ENCODE data around the gene ANKH.

The ANKH gene

DNA sequence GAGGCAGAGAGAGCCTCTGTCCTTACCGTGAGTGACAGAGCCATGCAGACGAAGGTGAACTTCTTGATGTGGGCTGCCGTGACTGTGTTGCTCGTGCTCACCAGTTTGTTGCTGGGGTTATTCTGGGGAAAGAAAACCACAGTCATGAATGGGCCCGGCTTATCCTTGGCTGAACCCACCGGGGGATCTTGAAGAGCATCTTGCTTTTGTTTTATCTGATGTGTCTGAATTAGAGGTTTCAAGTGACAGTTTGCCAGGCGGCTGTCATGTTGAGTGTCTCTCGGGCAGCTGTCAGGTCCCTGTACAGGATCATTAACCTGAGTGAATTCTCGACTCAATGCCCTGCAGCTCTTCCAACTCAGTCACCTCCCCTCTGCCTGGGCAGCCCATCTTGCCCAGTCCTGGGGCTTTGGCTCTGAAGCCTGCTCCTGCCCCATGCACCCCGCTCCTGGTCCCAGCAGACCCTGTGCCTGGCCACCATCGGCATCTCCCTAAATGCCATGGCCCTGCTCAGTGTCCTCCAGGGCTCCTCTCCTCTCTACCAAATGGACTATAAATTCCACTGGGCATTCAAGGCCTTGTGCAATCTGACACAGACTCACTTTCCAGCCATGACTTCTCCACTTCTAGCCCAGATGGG is 129.7 kb downstream of the ANKH start:
- Histone ChIP-seq H3K36me3 (ENCODE audit: insufficient read depth, low read length) (peaks cover 37% of the 10 kb centered on the region; the same call in 1 of the 2 replicates), H3K27me3 (ENCODE audit: insufficient read depth, low read length, poor library complexity, severe bottlenecking) (no peaks in the 10 kb centered on the region), H2AFZ (ENCODE audit: low read length) (no peak overlapping the region), H3K9me3 (ENCODE audit: insufficient read depth, low read depth, low read length) (no peaks in the 10 kb centered on the region), H3K4me2 (ENCODE audit: low read depth, low read length, poor library complexity, severe bottlenecking) (no peak overlapping the region), H3K9me2 (replicated peaks; ENCODE audit: low read depth, low read length) (no peaks in the 10 kb centered on the region), H3K4me3 (ENCODE audit: low read length, poor library complexity, severe bottlenecking) (no peak overlapping the region), H3K79me2 (ENCODE audit: insufficient read depth, low read length) (no peaks in the 10 kb centered on the region), H3K4me1 (ENCODE audit: insufficient read depth, low read length, poor library complexity, severe bottlenecking) (peaks cover 5% of the 10 kb centered on the region), H4K20me1 (ENCODE audit: insufficient read depth, low read length, poor library complexity, severe bottlenecking) (no peaks in the 10 kb centered on the region), H3K9ac (ENCODE audit: low read depth, low read length, poor library complexity, severe bottlenecking) (no peak overlapping the region), H3F3A (ENCODE audit: low read depth) (no peaks in the 10 kb centered on the region)
- TF ChIP-seq, protein P1, sequence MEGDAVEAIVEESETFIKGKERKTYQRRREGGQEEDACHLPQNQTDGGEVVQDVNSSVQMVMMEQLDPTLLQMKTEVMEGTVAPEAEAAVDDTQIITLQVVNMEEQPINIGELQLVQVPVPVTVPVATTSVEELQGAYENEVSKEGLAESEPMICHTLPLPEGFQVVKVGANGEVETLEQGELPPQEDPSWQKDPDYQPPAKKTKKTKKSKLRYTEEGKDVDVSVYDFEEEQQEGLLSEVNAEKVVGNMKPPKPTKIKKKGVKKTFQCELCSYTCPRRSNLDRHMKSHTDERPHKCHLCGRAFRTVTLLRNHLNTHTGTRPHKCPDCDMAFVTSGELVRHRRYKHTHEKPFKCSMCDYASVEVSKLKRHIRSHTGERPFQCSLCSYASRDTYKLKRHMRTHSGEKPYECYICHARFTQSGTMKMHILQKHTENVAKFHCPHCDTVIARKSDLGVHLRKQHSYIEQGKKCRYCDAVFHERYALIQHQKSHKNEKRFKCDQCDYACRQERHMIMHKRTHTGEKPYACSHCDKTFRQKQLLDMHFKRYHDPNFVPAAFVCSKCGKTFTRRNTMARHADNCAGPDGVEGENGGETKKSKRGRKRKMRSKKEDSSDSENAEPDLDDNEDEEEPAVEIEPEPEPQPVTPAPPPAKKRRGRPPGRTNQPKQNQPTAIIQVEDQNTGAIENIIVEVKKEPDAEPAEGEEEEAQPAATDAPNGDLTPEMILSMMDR (conservative IDR thresholded peaks at IDR 0.05; ENCODE audit: low read length): no peak
- no peak for TF ChIP-seq EZH2phosphoT487 (IDR thresholded peaks at IDR 0.05; ENCODE audit: borderline replicate concordance)

GRCh38 chr5:14741131-14741530 is 130.4 kb downstream of the ANKH start:
- no peak overlapping the region for H3K4me3 ChIP-seq (ENCODE audit: low read length, poor library complexity, severe bottlenecking)
- no peaks in the 10 kb centered on the region for H4K20me1 ChIP-seq (ENCODE audit: insufficient read depth, low read length, poor library complexity, severe bottlenecking)
- no peak overlapping the region for H2AFZ ChIP-seq (ENCODE audit: low read length)
- TF ChIP-seq, protein P1 (conservative IDR thresholded peaks at IDR 0.05; ENCODE audit: low read length): no peak
- no peak for TF ChIP-seq EZH2phosphoT487 (IDR thresholded peaks at IDR 0.05; ENCODE audit: borderline replicate concordance)
- H3K36me3 ChIP-seq (ENCODE audit: insufficient read depth, low read length): peaks cover 37% of the 10 kb centered on the region; the same call in 1 of the 2 replicates
- peaks cover 5% of the 10 kb centered on the region for H3K4me1 ChIP-seq (ENCODE audit: insufficient read depth, low read length, poor library complexity, severe bottlenecking)
- H3K4me2 ChIP-seq (ENCODE audit: low read depth, low read length, poor library complexity, severe bottlenecking): no peak overlapping the region
- no peaks in the 10 kb centered on the region for H3F3A ChIP-seq (ENCODE audit: low read depth)
- no peaks in the 10 kb centered on the region for H3K27me3 ChIP-seq (ENCODE audit: insufficient read depth, low read length, poor library complexity, severe bottlenecking)
- no peaks in the 10 kb centered on the region for H3K9me3 ChIP-seq (ENCODE audit: insufficient read depth, low read depth, low read length)
- no peaks in the 10 kb centered on the region for H3K79me2 ChIP-seq (ENCODE audit: insufficient read depth, low read length)
- H3K9ac ChIP-seq (ENCODE audit: low read depth, low read length, poor library complexity, severe bottlenecking): no peak overlapping the region
- no peaks in the 10 kb centered on the region for H3K9me2 ChIP-seq (replicated peaks; ENCODE audit: low read depth, low read length)

DNA sequence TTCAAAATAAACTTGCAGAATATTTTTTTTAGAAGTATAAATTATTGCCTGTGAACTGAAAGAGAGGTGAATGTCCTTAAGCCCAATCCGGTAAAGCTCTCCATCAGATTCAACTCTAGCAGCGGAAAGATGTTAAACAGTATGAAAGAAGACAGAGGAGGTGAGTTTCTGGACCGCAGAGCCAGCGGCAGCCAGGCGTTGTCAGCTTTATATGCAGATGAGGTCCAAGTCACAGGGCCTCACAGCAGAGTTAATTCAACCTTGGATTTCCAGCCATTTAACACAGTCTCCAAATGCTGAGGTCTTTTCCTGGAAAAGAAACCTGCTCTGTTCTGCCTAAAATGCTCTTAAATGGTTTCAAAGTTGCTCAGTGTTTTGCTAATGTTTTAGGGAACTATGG is 131.6 kb downstream of the ANKH start:
- H3K9me2 ChIP-seq (replicated peaks; ENCODE audit: low read depth, low read length): no peaks in the 10 kb centered on the region
- TF ChIP-seq, protein P1 (conservative IDR thresholded peaks at IDR 0.05; ENCODE audit: low read length): no peak
- no peak for TF ChIP-seq EZH2phosphoT487 (IDR thresholded peaks at IDR 0.05; ENCODE audit: borderline replicate concordance)
- H3K36me3 ChIP-seq (ENCODE audit: insufficient read depth, low read length): peaks cover 37% of the 10 kb centered on the region; the same call in 1 of the 2 replicates
- no peaks in the 10 kb centered on the region for H3K79me2 ChIP-seq (ENCODE audit: insufficient read depth, low read length)
- H3K4me3 ChIP-seq (ENCODE audit: low read length, poor library complexity, severe bottlenecking): no peak overlapping the region
- H3K4me2 ChIP-seq (ENCODE audit: low read depth, low read length, poor library complexity, severe bottlenecking): no peak overlapping the region
- peaks cover under 1% of the 10 kb centered on the region for H3K4me1 ChIP-seq (ENCODE audit: insufficient read depth, low read length, poor library complexity, severe bottlenecking)
- H3K9me3 ChIP-seq (ENCODE audit: insufficient read depth, low read depth, low read length): no peaks in the 10 kb centered on the region
- no peaks in the 10 kb centered on the region for H3F3A ChIP-seq (ENCODE audit: low read depth)
- H4K20me1 ChIP-seq (ENCODE audit: insufficient read depth, low read length, poor library complexity, severe bottlenecking): no peaks in the 10 kb centered on the region
- H3K9ac ChIP-seq (ENCODE audit: low read depth, low read length, poor library complexity, severe bottlenecking): no peak overlapping the region
- H2AFZ ChIP-seq (ENCODE audit: low read length): no peak overlapping the region
- no peaks in the 10 kb centered on the region for H3K27me3 ChIP-seq (ENCODE audit: insufficient read depth, low read length, poor library complexity, severe bottlenecking)
